ENCODE measurements around the gene IFI35.

GRCh38 chr17:43025766-43026537, 19.4 kb downstream of the IFI35 start:
- TF ChIP-seq, protein P1, sequence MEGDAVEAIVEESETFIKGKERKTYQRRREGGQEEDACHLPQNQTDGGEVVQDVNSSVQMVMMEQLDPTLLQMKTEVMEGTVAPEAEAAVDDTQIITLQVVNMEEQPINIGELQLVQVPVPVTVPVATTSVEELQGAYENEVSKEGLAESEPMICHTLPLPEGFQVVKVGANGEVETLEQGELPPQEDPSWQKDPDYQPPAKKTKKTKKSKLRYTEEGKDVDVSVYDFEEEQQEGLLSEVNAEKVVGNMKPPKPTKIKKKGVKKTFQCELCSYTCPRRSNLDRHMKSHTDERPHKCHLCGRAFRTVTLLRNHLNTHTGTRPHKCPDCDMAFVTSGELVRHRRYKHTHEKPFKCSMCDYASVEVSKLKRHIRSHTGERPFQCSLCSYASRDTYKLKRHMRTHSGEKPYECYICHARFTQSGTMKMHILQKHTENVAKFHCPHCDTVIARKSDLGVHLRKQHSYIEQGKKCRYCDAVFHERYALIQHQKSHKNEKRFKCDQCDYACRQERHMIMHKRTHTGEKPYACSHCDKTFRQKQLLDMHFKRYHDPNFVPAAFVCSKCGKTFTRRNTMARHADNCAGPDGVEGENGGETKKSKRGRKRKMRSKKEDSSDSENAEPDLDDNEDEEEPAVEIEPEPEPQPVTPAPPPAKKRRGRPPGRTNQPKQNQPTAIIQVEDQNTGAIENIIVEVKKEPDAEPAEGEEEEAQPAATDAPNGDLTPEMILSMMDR (tag by site-specific recombination; IDR thresholded peaks at IDR 0.05): no peak
- no peak for TF ChIP-seq ZNF391 (tag by site-specific recombination; IDR thresholded peaks at IDR 0.05; ENCODE audit: borderline replicate concordance, low read depth)
- TF ChIP-seq YY1 (tag by site-specific recombination; IDR thresholded peaks at IDR 0.05): no peak
- TF ChIP-seq, protein P2, sequence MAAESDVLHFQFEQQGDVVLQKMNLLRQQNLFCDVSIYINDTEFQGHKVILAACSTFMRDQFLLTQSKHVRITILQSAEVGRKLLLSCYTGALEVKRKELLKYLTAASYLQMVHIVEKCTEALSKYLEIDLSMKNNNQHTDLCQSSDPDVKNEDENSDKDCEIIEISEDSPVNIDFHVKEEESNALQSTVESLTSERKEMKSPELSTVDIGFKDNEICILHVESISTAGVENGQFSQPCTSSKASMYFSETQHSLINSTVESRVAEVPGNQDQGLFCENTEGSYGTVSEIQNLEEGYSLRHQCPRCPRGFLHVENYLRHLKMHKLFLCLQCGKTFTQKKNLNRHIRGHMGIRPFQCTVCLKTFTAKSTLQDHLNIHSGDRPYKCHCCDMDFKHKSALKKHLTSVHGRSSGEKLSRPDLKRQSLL (tag by site-specific recombination; IDR thresholded peaks at IDR 0.05): no peak
- TF ChIP-seq, protein P3, sequence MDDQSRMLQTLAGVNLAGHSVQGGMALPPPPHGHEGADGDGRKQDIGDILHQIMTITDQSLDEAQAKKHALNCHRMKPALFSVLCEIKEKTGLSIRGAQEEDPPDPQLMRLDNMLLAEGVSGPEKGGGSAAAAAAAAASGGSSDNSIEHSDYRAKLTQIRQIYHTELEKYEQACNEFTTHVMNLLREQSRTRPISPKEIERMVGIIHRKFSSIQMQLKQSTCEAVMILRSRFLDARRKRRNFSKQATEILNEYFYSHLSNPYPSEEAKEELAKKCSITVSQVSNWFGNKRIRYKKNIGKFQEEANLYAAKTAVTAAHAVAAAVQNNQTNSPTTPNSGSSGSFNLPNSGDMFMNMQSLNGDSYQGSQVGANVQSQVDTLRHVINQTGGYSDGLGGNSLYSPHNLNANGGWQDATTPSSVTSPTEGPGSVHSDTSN (CRISPR knock-in tag; IDR thresholded peaks at IDR 0.05): no peak
- TF ChIP-seq, protein P4, sequence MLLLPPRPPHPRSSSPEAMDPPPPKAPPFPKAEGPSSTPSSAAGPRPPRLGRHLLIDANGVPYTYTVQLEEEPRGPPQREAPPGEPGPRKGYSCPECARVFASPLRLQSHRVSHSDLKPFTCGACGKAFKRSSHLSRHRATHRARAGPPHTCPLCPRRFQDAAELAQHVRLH (tag by site-specific recombination; IDR thresholded peaks at IDR 0.05): no peak
- no peak for TF ChIP-seq ZNF121 (tag by site-specific recombination; IDR thresholded peaks at IDR 0.05)
- TF ChIP-seq ZNF830 (tag by site-specific recombination; IDR thresholded peaks at IDR 0.05; ENCODE audit: low read depth): no peak
- TF ChIP-seq ZNF274 (IDR thresholded peaks at IDR 0.05; ENCODE audit: low read length): no peak
- no peak for TF ChIP-seq ZNF274 (tag by site-specific recombination; IDR thresholded peaks at IDR 0.05; ENCODE audit: borderline replicate concordance)

Measured in HEK293 (cell line).